ENCODE measurements around the gene UGT1A6.
"Not testable (repeated sequence)": the region's sequence is repeated elsewhere in the genome, so short reads cannot be mapped to it uniquely, and the experiment has no call there.

The UGT1A6 gene

DNA sequence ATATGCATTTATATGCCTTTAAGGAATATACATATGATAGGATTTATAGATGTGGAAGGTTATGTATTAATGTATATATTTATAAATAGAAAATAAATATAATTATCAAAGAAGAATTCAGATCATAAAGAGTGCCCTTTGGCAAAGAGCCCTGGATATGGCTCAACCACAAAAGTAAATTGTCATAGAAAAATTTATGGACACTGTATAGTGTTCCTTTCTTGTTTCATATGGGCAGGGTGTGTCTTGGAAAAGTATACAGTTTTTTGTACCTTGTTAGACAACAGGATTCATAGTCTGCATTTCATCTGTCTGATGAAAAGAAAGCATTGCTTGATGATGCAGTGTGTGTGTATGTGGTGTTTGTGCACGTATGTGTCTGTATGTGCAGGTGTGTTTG lies 8.1 kb upstream of the UGT1A6 start:
- DNase-seq = no peak

DNA sequence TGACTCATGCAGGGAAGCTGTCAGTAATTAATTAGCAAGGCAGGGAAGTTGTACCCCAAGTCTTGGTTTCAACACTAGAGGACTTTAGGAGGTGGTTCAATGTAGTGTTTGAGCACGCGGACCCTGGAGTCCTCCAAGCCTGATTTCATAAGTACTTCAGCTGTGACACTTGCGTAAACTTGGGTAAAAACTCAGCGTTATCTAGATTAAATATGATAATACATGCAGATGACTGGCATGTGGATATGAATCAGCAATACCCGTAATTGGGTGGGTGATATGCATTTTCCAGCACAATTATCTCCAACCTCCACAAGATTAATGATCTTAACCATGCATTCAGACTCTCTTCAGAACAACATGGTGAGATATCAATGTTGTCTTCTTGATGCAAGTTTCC lies 5.8 kb upstream of the UGT1A6 start:
- DNase-seq = no peak

DNA sequence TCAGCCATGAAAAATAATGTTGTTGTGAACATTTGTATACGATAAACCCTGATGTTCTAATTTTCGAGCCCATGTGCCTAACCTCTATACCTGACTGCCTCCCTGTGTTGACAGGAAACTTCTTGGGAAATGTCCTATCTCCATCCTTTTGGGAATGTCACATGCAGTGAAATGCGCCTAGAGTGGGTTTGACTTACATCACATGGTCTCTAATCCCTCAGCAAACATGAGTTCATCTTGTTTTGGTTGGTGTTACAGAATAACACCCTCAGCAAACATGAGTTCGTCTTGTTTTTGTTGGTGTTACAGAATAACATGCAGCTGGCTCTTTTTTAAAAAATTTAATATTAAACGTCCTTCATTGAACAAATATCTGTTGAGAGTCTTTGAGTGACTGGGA lies 4.3 kb upstream of the UGT1A6 start:
- DNase-seq = no peak

DNA sequence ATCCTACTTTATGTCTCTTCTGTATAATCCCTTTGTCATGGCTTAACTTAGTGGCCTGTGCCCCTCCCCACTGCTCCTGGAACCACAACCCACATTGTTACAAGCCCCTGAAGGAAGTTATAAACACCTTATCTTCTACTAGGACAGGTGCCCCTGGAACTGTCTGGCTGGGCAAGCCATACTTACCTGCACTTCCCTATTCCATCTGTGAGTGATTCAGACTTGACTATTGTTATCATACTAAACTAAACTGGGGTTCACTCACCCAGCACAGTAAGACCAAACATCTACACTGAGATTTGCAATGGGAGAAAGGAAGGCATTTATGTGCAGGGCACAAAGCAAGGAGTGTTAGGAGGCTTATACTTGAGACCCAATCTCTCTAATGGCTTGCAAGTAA lies 3.7 kb upstream of the UGT1A6 start:
- no peak for DNase-seq

DNA sequence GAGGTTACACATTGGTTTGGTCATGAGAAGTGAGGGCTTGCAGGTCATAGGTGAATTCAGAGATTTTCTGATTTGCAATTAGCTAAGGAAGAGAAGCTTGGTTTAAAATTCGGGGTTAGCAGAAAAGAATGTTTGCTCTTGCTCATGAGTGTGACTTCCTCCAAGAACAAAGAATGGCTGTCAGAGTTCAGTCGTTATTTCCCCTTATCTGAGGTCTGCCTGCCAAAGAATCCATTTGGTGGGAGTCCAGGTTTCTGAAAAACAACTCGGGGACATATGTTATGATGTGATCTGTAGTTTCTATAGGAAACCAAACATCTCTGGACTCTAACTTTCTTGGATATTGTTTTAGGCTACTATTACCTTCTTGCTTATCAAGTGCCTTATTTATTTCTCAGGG lies 3.2 kb upstream of the UGT1A6 start:
- no peak for DNase-seq

DNA sequence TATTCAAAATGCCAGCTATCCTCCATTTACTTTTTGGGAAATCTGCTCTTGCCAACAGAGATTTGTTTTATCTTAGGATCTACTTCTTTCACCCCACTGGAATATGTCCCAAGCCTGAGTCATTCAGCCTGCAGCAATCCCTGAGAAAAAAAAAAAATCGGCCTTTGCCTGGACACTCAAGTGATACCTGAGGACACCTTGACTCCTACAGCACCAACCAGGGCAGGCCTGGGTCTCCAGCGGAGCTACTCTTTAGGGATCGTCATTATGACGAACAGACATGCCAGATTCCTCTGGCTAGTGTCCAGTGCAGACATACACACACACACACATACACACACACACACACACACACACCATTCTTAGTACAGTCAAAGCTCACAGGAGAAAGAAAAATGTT lies 2.2 kb upstream of the UGT1A6 start:
- DNase-seq = no peak

DNA sequence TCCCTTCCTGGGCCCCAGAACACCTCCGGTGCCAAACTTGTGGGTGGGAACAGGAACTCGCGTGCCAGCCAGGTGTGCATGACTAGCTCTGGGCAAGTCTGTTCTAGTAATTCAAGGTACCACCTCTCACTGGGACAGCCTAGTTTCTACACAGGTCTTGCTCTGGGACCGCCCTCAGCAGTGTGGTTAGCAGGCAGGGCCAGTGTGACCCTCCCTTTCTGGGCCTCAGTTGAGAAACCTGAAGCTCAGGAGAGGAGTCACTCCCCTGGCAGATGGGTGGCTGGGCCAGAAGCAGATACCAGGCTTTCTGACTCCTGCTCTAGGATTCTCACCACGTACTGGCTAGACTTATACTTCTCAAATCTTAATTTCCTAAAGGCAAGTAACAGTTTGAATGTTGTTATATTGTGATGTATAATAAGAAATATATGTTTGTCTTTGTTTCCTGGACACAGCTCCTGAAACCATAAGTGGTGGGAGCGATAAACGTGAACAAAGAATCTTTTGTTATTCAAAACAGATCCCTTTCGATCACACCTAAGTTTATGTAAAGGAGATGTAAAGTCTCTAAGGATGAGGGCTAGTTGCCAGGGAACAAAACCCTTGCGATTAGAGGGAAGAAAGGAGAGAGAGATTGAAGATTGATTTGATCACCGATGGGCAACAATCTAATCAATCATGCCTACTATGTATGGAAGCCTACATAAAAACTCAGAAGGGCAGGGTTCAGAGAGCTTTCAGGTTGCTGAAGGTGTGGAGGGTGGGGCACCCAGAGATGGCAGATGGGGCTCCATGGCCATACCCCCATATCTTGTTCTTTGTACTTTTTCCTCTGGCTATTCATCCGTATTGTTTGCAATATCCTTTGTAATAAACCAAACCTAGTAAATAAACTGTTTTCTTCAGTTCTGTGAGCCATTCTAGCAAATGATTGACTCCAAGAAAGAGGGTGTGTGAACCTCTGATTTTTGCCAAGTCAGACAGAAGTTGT lies 952 bp upstream of the UGT1A6 start:
- DNase-seq = no peak

DNA sequence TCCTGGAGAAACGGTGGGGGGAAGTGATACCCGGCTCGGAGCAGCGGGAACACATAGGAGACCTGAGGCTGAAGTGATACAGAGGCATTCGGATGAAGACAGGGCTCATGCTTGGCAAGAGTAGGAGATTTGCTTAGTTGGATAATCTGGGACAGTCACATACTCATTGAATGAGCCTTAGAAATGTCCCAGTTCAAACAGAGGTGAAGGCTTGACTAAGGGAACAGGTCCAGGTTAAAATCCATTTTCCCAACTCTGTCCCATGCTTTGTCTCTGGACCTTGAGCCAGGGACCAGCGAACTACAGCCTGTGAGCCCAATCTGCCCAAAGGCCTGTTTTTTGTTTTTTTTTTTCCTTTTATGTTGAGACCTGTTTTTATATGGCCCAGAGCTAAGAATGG lies 1.3 kb downstream of the UGT1A6 start:
- no peak for DNase-seq

DNA sequence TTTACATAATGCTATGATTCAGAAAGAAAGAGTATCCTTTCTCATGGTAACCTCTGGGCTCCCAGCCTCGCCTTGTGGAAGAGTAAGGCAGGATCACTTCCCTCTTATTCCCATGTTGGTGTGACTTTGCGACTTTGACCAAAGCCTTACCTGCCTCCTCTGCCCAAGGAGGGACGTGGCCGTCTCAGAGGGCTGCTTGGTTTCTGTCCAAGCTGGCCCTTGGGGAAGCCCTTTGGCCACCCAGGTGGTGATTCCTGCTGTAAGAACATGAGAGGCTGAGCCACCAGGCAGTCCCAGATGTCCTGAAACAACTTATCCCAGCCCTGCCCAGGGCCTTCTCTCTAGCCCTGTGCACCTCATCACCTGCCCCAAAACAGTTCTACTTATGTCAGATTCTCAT lies 6.0 kb downstream of the UGT1A6 start:
- no peak for DNase-seq

DNA sequence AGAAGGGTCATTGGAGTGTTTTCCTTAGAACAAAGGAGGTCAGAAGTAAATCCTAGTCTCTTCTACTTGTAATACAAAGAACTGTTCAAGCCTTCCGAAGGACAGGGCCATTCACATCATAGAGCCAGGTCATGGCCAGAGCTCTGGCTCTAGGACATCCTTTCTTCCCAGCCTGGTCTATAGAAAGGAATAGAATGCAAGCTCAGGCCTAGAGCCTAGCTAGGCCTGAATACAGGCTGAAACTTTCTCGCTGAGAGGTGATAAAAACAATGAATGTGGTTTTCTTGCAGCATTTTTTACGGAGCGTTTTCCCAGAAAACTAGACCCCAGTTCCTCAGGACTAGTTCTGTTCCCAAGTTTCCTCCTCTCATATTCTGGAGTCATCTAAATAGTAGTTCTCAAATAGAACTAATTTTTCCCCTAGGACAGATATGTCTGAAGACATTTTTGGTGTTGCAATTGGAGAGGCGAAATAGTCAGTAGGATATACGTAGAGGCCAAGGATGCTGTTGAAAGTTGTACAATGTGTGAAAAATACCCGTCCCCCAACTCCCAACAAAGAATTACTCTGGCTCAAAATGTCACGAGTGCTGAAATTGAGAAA lies 6.8 kb downstream of the UGT1A6 start:
- no peak for DNase-seq

DNA sequence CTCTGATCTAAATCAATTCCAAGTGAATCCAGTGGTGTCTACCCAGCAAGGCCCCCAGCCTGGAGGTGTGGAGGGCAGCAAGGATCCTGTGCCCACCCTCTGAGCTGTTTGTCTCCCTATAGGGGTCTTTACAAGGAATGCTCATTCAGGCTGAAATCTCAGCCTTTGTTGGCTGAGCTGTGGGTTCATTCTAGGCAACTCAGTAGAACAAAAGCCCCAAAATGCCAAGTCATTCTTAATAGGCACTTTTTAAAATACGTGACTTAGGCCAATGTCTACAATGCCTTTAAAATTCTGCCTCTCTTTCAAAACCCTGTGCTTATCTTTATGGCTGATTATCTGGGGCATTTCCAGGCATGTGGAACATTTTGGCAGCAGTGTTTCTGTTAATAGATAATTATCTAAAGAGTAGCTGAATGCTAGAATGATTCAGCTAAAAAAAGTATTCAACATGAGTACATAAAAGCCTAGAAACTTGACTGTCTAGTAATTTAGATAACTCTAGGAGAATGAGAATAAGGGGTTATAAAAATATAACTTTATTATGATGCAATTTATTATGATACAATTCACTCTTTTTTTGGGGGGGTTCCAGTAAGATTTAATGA lies 7.4 kb downstream of the UGT1A6 start:
- no peak for DNase-seq

DNA sequence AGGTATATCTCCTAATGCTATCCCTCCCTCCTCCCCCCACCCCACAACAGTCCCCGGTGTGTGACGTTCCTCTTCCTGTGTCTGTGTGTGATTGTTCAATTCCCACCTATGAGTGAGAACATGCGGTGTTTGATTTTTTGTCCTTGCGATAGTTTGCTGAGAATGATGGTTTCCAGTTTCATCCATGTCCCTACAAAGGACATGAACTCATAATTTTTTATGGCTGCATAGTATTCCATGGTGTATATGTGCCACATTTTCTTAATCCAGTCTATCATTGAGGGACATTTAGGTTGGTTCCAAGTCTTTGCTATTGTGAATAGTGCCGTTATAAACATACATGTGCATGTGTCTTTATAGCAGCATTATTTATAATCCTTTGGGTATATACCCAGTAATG lies 8.2 kb downstream of the UGT1A6 start:
- not testable (repeated sequence) for DNase-seq

DNA sequence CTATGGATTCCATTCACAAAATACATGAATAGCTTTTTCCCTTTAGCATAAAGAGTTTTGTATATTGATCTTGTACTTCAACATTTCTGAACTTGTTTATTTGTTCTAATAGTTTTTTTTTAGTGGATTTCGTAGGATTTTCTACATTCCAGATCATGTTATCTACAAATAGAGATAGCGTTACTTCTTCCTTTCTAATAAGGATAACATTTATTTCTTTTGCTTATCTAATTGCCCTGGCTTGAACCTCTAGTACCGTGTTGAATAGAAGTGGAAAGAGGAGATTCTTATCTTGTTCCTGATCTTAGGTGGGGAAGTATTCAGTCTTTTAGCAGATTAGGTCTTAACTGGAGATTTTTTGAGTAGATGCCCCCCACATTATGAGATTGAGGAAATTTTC lies 9.5 kb downstream of the UGT1A6 start:
- no peak for DNase-seq

DNA sequence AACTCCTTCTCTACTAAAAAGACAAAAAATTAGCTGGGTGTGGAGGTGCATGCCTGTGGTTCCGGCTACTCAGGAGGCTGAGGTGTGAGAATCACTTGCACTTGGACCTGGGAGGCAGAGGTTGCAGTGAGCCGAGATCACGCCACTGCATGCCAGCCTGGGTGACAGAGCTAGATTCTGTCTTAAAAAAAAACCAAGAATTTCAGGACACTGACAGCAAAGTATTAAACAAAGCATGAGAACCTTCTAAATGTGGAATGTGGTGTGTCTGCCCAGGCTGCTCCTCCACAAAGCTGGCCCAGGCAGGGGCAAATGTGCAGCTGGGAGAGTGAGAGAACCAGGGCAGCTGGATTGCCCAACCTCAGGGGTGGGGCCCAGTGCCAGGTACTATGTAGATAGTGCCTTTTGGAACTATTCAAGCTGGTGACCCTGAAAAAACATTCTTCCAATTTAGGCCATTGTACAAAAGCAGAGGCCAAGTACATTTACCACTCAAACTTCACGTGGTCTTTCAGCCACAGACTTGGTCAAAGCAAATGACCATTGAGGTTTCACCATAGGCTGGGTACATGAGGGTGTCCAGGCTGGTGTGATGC lies 13.3 kb downstream of the UGT1A6 start:
- no peak for DNase-seq

DNA sequence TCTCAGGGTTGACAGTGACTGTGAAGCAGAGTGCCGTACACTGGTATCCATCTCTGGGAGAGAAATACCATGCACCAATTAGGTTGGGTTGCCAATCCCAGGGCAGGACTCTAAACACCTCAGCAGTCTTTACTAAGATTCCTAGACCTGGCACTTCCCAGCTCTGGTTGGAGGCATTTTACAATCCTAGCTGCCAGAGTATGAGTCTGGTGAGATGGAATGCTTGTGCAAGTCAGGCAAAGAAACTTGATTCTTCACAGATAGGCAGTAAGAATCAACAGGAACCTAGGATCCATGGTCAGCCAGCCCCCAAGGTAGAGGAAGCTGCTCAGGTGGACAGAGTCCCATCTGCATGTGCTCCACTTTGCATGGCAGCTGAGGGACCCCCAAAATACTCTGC lies 14.0 kb downstream of the UGT1A6 start:
- DNase-seq = no peak

DNA sequence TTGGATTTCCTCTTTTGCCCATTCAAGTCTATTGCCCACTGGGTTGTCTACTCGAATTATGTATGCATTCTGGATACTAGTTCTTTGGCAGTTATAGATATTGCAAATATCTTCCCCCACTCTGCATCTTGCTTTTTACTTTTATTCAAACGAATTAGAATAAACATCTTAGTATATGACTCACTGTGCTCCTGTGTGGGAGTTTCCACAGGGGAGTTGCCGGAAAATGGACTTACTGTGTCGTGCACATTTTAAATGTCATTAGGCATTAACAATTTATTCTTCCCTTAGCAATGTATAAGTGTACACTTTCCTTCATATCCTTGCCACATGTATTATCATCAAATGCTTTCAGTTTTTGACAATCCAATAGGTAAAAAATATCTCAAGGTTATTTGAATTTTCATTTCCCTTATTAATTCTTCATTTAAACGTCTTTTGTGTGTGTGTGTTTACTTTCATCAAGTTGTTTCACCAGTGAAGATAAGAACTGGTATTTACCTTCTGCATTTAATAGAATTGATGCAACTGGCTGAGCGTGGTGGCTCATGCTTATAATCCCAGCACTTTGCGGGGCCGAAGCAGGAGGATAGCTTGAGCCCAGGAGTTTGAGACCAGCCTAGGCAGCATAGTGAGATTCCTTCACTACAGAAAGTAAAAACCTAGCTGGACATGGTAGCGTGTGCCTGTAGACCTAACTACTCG lies 15.4 kb downstream of the UGT1A6 start:
- DNase-seq = no peak

DNA sequence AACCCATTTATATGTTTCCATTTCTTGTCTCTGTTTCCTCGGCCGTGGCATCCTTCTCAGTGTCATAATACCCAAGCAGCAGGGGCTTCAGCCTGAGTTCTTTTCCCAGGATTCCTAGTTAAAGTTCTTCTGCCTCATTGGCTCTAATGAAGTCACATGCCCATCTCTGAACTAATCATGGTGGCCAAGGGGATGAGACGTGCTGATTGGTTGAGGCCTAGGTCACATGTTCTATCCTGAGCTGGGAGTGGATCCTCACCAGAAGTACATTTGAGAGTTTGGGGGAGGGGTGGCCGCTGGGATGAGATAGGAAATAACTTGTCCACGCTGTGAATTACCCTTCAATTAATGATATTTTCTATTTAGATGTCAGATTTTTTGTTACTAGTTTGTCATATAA lies 16.3 kb downstream of the UGT1A6 start:
- DNase-seq = no peak

DNA sequence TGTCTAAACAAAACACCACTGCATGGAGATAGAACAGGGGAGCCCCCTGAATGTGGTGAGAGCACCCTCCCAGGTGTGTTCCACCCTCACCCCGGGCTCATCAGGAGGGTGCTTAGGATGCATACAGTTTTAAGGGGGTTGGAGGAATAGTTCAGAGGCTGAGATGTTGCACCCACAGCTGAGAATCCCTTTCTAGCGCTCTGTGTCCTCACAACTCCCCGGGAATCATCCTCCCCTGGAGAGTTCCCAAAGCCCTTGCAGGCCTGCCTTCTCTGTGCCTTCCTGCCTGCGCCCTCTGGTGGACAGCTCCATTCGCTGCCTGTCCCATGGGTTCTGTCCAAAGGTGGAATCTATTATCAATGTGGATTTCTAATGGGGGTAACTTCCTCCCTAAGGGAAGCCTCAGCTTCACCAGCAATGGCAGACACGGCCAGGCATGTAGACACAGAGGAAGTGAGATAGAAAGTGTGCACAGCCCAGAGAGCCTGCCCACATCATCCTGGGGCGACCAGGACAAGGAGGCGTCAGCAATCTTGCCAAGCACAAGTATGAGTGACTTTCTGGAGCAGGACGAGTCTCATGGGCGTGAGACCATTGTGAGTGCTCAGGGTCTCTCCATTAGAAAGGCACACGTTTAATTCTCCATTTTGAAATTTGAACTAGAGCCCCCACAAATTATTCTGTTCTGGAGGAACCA lies 18.8 kb downstream of the UGT1A6 start:
- DNase-seq = peak; percentile 37

DNA sequence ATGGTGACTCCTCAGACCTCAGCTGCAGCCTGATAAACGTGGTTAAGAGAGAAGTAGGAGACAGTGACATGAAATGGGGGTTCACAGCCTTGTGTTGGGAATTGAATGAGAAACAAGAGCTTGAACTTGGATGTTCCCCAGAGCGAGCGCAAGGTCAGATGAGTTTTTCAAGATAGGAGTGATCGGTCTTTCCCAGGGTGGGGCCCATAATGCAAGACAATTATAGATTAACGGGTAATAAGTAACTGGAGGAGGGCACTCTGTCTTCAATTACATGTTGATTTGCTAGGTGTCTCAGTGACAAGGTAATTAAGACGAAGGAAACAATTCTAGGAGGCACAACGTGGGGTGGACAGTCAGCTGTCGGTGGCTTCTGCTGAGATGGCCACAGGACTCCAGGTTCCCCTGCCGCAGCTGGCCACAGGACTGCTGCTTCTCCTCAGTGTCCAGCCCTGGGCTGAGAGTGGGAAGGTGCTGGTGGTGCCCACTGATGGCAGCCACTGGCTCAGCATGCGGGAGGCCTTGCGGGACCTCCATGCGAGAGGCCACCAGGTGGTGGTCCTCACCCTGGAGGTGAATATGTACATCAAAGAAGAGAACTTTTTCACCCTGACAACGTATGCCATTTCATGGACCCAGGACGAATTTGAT lies 20.0 kb downstream of the UGT1A6 start, which contains the start of gene UGT1A5:
UGT1A5 (plus strand) TSS at position 297 of the 651 bp plus-strand sequence; CDS start at position 382, 85 bp downstream.
- no peak for DNase-seq

DNA sequence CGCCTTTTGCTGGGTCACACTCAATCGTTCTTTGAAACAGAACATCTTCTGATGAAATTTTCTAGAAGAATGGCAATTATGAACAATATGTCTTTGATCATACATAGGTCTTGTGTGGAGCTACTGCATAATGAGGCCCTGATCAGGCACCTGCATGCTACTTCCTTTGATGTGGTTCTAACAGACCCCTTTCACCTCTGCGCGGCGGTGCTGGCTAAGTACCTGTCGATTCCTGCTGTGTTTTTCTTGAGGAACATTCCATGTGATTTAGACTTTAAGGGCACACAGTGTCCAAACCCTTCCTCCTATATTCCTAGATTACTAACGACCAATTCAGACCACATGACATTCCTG lies 20.5 kb downstream of the UGT1A6 start:
- no peak for DNase-seq

DNA sequence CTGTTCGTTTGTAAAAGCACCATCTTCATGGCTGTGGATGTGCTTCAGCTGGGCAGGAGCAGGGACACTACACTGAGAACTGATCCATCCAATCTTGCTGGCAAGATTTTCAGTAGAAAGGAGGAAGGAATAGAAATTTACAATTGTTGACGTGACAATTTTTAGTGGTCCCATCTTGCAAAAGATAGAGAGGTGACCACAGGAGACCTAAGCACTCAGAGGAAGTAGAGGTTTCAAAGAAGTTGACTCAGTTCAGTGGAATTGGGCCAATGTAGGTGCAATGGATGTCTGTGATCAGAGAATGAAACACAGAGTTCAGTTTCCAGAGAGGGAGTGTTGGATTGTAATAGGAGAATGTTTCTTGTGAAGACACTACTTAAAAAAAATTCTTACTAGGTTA lies 21.4 kb downstream of the UGT1A6 start:
- no peak for DNase-seq

Data from right kidney (tissue), 1 donor.